ENCODE measurements around the gene CACNA1I. TPM values are rescaled to one million over a fixed set of nuclear protein-coding genes. Genes with fewer than 3 reads are reported as not detected.

The CACNA1I gene
- total and polyA plus RNA-seq, 9 donors: 0.02 to 0.23 (median 0.09) TPM; not detected in 1

GRCh38 chr22:39679652-39680051 is 109.1 kb downstream of the CACNA1I start:
- no peaks in the 10 kb centered on the region for H3K27me3 ChIP-seq
- no peaks in the 10 kb centered on the region for H3K4me1 ChIP-seq (ENCODE audit: insufficient read depth)
- DNase-seq: no peak
- H3K36me3 ChIP-seq: no peaks in the 10 kb centered on the region
- H3K27ac ChIP-seq: no peak overlapping the region
- H3K4me3 ChIP-seq: no peak overlapping the region
- intact Hi-C loops (cut with DNase I): no loop called here
- no peaks in the 10 kb centered on the region for H3K9me3 ChIP-seq
- TF ChIP-seq POLR2A (IDR thresholded peaks at IDR 0.05) (no peak), EP300 (IDR thresholded peaks at IDR 0.05) (no peak), CTCF (IDR thresholded peaks at IDR 0.05) (no peak)
- 91 to 92% (median 92%) methylated on average over 17 of the region's 17 CpGs for WGBS, 3 donors

- TF ChIP-seq POLR2A (IDR thresholded peaks at IDR 0.05) (no peak), CTCF (IDR thresholded peaks at IDR 0.05) (no peak), EP300 (IDR thresholded peaks at IDR 0.05) (no peak)
- H3K27me3 ChIP-seq: no peaks in the 10 kb centered on the region
- WGBS, 3 donors: 90 to 96% (median 95%) methylated on average over 6 to 9 of the region's 9 CpGs
- intact Hi-C loops (cut with DNase I): no loop called here
- H3K36me3 ChIP-seq: no peaks in the 10 kb centered on the region
- H3K27ac ChIP-seq: no peak overlapping the region
- no peak for DNase-seq
- no peaks in the 10 kb centered on the region for H3K4me1 ChIP-seq (ENCODE audit: insufficient read depth)
- H3K4me3 ChIP-seq: no peak overlapping the region
- no peaks in the 10 kb centered on the region for H3K9me3 ChIP-seq
Measured at GRCh38 chr22:39680486-39680885, 109.9 kb downstream of the CACNA1I start.

- no peak overlapping the region for H3K4me3 ChIP-seq
- H3K4me1 ChIP-seq (ENCODE audit: insufficient read depth): no peaks in the 10 kb centered on the region
- TF ChIP-seq EP300 (IDR thresholded peaks at IDR 0.05) (no peak), POLR2A (IDR thresholded peaks at IDR 0.05) (no peak), CTCF (IDR thresholded peaks at IDR 0.05) (no peak)
- H3K27ac ChIP-seq: no peak overlapping the region
- WGBS, 3 donors: 74 to 76% (median 76%) methylated on average over 16 to 18 of the region's 18 CpGs
- H3K36me3 ChIP-seq: no peaks in the 10 kb centered on the region
- H3K9me3 ChIP-seq: no peaks in the 10 kb centered on the region
- H3K27me3 ChIP-seq: no peaks in the 10 kb centered on the region
- no peak for DNase-seq
- intact Hi-C loops (cut with DNase I): no loop called here
Measured at GRCh38 chr22:39681038-39681861, 110.7 kb downstream of the CACNA1I start.

GRCh38 chr22:39682994-39683393 is 112.4 kb downstream of the CACNA1I start:
- WGBS, 3 donors: 82 to 90% (median 82%) methylated on average over 4 of the region's 4 CpGs
- Histone ChIP-seq H3K27ac (no peak overlapping the region), H3K9me3 (no peaks in the 10 kb centered on the region), H3K27me3 (no peaks in the 10 kb centered on the region), H3K4me1 (ENCODE audit: insufficient read depth) (no peaks in the 10 kb centered on the region), H3K36me3 (no peaks in the 10 kb centered on the region), H3K4me3 (no peak overlapping the region)
- intact Hi-C loops (cut with DNase I): no loop called here
- no peak for TF ChIP-seq EP300 (IDR thresholded peaks at IDR 0.05)
- no peak for TF ChIP-seq CTCF (IDR thresholded peaks at IDR 0.05)
- no peak for TF ChIP-seq POLR2A (IDR thresholded peaks at IDR 0.05)
- DNase-seq: no peak
